SK-N-SH (cell line): ENCODE results near the gene MRPL18.

Experiments
- FOXM1 ChIP-seq: IDR thresholded peaks from 2 replicates; pipeline ENCODE4 v1.4.0; 2012; ENCODE audit warnings: low read depth, mild to moderate bottlenecking
- TF ChIP-seq, protein P1 (sequence below): fragments of 200-600 bp; sonication (generic); IDR thresholded peaks from 2 replicates; pipeline ENCODE4 v1.6.1; 2017; ENCODE audit warnings: antibody characterized with exemption, mild to moderate bottlenecking, moderate library complexity

DNA sequence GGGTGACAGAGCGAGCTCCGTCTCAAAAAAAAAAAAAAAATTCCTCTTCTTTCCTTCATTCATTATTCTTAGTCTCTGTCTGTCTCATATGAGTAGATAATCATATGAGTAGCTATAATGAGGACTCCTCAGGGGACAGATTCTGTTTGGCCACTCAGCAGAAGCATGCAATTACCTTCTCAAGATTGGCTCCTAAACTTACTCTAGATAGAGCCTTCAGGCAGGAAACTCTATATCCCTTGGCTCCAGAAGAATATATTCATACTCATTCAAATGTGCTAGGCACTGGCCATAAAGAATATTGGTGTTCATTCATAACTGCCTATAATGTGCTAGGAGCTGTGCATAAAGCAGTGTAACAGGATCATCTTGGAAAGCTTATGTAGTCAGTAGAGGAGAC, 30.6 kb upstream of the MRPL18 start:
- TF ChIP-seq, protein P1, sequence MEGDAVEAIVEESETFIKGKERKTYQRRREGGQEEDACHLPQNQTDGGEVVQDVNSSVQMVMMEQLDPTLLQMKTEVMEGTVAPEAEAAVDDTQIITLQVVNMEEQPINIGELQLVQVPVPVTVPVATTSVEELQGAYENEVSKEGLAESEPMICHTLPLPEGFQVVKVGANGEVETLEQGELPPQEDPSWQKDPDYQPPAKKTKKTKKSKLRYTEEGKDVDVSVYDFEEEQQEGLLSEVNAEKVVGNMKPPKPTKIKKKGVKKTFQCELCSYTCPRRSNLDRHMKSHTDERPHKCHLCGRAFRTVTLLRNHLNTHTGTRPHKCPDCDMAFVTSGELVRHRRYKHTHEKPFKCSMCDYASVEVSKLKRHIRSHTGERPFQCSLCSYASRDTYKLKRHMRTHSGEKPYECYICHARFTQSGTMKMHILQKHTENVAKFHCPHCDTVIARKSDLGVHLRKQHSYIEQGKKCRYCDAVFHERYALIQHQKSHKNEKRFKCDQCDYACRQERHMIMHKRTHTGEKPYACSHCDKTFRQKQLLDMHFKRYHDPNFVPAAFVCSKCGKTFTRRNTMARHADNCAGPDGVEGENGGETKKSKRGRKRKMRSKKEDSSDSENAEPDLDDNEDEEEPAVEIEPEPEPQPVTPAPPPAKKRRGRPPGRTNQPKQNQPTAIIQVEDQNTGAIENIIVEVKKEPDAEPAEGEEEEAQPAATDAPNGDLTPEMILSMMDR = no peak
- no peak for TF ChIP-seq FOXM1
